Measurements from ENCODE around the gene LLGL2. TPM values are rescaled to one million over a fixed set of nuclear protein-coding genes. Genes with fewer than 3 reads are reported as not detected.

LLGL2 gene
- total and polyA plus RNA-seq, 5 donors from 2014 or later = 13.6 to 44.1 (median 17.5) TPM

DNA sequence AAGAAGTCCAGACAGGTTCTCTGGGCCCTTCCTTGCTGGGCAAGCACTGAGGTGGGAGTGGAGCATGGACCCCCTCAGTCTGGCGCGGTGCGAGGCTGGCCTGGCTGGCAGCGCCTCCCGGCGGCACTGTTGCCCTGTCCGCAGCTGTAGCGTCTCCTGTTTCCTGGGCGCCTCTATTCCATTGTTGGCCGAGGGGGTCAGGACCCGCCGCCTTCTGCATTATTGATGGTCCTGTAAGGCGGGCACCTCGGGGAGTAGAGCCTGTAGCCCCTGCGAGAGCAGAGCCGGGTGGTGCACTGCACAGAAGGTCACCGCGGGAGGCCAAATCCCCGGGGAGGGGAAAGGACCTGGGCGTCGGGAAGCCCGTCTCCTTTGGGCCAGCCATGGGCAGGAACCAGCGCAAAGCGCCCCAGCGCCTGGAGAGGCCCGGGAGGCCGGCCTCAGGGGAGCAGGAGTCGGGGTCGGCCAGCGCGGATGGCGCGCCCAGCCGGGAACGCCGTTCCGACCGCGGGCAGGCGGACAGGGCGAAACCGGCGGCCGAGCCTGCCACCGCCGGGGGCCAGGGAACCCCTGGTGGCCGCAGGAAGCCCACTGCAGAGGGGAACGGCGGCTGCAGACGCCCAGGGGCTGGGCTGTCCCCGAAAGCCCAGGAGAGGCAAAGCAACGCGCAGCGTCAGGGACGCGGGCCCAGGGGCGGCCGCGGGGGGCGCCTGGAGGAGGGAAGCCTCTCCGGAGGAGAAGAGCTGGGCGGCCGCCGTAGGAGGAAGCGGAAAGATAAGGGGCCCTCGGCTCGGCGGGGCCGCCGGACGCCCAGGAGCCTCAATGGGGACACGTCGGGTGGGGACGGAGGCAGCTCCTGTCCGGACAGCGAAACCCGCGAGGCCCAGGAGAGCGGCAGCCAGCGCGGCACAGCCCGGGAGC, 62.4 kb downstream of the LLGL2 start, which contains the start of gene MYO15B:
MYO15B (plus strand) TSS at position 126 of the 921 bp plus-strand sequence; CDS start at position 384, 258 bp downstream.
- Mint-ChIP-seq H3K36me3 (no peaks in the 10 kb centered on the region), H3K4me3 (peak within 1 kb of the TSS; percentile 74 to 84 (median 78))
- no peaks in the 10 kb centered on the region for H3K36me3 ChIP-seq (ENCODE audit: control insufficient read depth, insufficient read depth, low read length)

GRCh38 chr17:75588596-75589011, 63.1 kb downstream of the LLGL2 start:
- Histone ChIP-seq H3K27me3 (ENCODE audit: control insufficient read depth, insufficient read depth, low read length) (peaks cover 6% of the 10 kb centered on the region), H3K36me3 (ENCODE audit: control insufficient read depth, insufficient read depth, low read length) (no peaks in the 10 kb centered on the region), H3K4me1 (ENCODE audit: control insufficient read depth, insufficient read depth, low read length, poor library complexity, severe bottlenecking) (peaks cover 22% of the 10 kb centered on the region), H3K27ac (ENCODE audit: insufficient read depth, low read length, poor library complexity, severe bottlenecking) (peak overlapping the region; percentile 65), H3K9me3 (ENCODE audit: control insufficient read depth in 2 of 2, low read length in 2 of 2) (no peaks in the 10 kb centered on the region), H3K4me3 (ENCODE audit: low read depth, low read length) (no peak overlapping the region)
- H3K36me3 Mint-ChIP-seq = no peaks in the 10 kb centered on the region
- H3K4me1 Mint-ChIP-seq = peaks cover 0 to 24% (median 9%) of the 10 kb centered on the region in 4 donors
- no peaks in the 10 kb centered on the region for H3K9me3 Mint-ChIP-seq
- H3K27ac Mint-ChIP-seq = no peak overlapping the region
- peaks cover 43% of the 10 kb centered on the region for H3K27me3 Mint-ChIP-seq
- DNase-seq (peak in 1 of 3 donors; percentile 14), ATAC-seq (ENCODE audit: low read depth in 2 of 2) (peak; percentile 7 to 8)
- peak overlapping the region in 3 of 4 donors; percentile 35 to 75 (median 69) for H3K4me3 Mint-ChIP-seq

More for the DNA sequence above, 62.4 kb downstream of the LLGL2 start, which contains the start of gene MYO15B:
- Mint-ChIP-seq H3K4me1 (peaks cover 0 to 24% (median 9%) of the 10 kb centered on the region in 4 donors), H3K9me3 (no peaks in the 10 kb centered on the region), H3K27ac (peak within 1 kb of the TSS in 2 of 3 donors; percentile 31 to 56), H3K27me3 (peaks cover 45% of the 10 kb centered on the region)
- H3K4me1 ChIP-seq (ENCODE audit: control insufficient read depth, insufficient read depth, low read length, poor library complexity, severe bottlenecking) = peaks cover 22% of the 10 kb centered on the region
- H3K4me3 ChIP-seq (ENCODE audit: low read depth, low read length) = no peak within 1 kb of the TSS
- peaks cover 6% of the 10 kb centered on the region for H3K27me3 ChIP-seq (ENCODE audit: control insufficient read depth, insufficient read depth, low read length)
- peak within 1 kb of the TSS; percentile 65 for H3K27ac ChIP-seq (ENCODE audit: insufficient read depth, low read length, poor library complexity, severe bottlenecking)
- peak; percentile 50 to 64 (median 57) for DNase-seq
- no peaks in the 10 kb centered on the region for H3K9me3 ChIP-seq (ENCODE audit: control insufficient read depth in 2 of 2, low read length in 2 of 2)
- peak; percentile 36 to 42 for ATAC-seq (ENCODE audit: low read depth in 2 of 2)

GRCh38 chr17:75589012-75589918, 63.8 kb downstream of the LLGL2 start:
- ATAC-seq (ENCODE audit: low read depth in 2 of 2) (peak; percentile 86 to 91), DNase-seq (peak; percentile 90 to 92 (median 92))
- Mint-ChIP-seq H3K9me3 (no peaks in the 10 kb centered on the region), H3K27me3 (peaks cover 38% of the 10 kb centered on the region), H3K27ac (peak overlapping the region in 1 of 3 donors; percentile 86), H3K36me3 (no peaks in the 10 kb centered on the region), H3K4me1 (peaks cover 0 to 24% (median 9%) of the 10 kb centered on the region in 4 donors), H3K4me3 (peak overlapping the region; percentile 83 to 93 (median 84))
- H3K4me1 ChIP-seq (ENCODE audit: control insufficient read depth, insufficient read depth, low read length, poor library complexity, severe bottlenecking) = peaks cover 22% of the 10 kb centered on the region
- H3K27ac ChIP-seq (ENCODE audit: insufficient read depth, low read length, poor library complexity, severe bottlenecking) = peak overlapping the region; percentile 65
- H3K9me3 ChIP-seq (ENCODE audit: control insufficient read depth in 2 of 2, low read length in 2 of 2) = no peaks in the 10 kb centered on the region
- no peaks in the 10 kb centered on the region for H3K36me3 ChIP-seq (ENCODE audit: control insufficient read depth, insufficient read depth, low read length)
- peaks cover 6% of the 10 kb centered on the region for H3K27me3 ChIP-seq (ENCODE audit: control insufficient read depth, insufficient read depth, low read length)
- H3K4me3 ChIP-seq (ENCODE audit: low read depth, low read length) = no peak overlapping the region

DNA sequence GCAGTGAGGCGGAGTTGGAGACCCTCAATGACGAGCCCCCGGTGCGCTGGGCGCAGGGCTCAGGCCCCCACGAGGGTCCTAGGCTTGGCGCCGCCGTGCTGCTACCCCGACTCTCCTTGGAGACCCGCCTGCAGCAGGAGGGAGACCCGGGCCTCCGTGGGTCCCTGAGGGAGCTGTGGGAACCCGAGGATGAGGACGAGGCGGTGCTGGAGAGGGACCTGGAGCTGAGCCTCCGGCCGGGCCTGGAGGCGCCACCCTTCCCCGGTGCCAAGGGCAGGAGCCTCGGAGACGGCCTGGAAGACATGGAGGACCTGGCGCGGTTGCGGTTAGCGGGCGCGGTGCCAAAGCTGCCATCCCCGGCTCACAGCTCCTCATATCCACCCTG, 64.4 kb downstream of the LLGL2 start:
- Histone ChIP-seq H3K36me3 (ENCODE audit: control insufficient read depth, insufficient read depth, low read length) (no peaks in the 10 kb centered on the region), H3K9me3 (ENCODE audit: control insufficient read depth in 2 of 2, low read length in 2 of 2) (no peaks in the 10 kb centered on the region), H3K27ac (ENCODE audit: insufficient read depth, low read length, poor library complexity, severe bottlenecking) (peak overlapping the region; percentile 65), H3K27me3 (ENCODE audit: control insufficient read depth, insufficient read depth, low read length) (peaks cover 6% of the 10 kb centered on the region), H3K4me1 (ENCODE audit: control insufficient read depth, insufficient read depth, low read length, poor library complexity, severe bottlenecking) (peaks cover 22% of the 10 kb centered on the region), H3K4me3 (ENCODE audit: low read depth, low read length) (no peak overlapping the region)
- H3K27ac Mint-ChIP-seq = no peak overlapping the region
- no peaks in the 10 kb centered on the region for H3K36me3 Mint-ChIP-seq
- peaks cover 0 to 24% (median 9%) of the 10 kb centered on the region in 4 donors for H3K4me1 Mint-ChIP-seq
- H3K9me3 Mint-ChIP-seq = no peaks in the 10 kb centered on the region
- H3K27me3 Mint-ChIP-seq = peaks cover 31% of the 10 kb centered on the region
- peak overlapping the region; percentile 26 to 75 (median 41) for H3K4me3 Mint-ChIP-seq
- ATAC-seq (ENCODE audit: low read depth in 2 of 2) = no peak
- DNase-seq = no peak

DNA sequence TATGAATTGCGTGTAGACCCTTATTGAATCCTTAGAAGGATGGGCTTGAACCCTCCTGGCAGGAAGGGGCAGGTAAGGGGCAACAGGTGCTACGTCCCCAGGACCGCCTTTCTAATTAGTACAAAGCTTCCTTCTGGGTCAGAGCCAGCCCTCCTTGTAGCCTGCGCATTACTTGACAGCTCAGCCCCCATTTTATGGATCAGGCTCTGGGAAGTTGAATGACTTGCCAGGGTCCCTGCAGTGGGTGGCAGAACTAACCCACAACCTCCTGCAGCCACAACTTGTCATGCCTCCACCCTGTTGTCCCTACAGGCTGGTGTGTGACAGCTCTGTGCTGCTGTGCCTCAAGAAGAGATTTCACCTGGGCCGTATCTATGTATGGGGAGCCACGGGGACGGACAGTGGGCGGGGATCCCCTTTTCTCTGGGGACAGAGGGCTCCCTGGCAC, 64.8 kb downstream of the LLGL2 start:
- H3K4me1 Mint-ChIP-seq = peaks cover 0 to 24% (median 9%) of the 10 kb centered on the region in 4 donors
- no peaks in the 10 kb centered on the region for H3K36me3 ChIP-seq (ENCODE audit: control insufficient read depth, insufficient read depth, low read length)
- no peak for ATAC-seq (ENCODE audit: low read depth in 2 of 2)
- no peaks in the 10 kb centered on the region for H3K9me3 ChIP-seq (ENCODE audit: control insufficient read depth in 2 of 2, low read length in 2 of 2)
- DNase-seq = peak in 1 of 3 donors; percentile 18
- no peak overlapping the region for H3K4me3 ChIP-seq (ENCODE audit: low read depth, low read length)
- H3K36me3 Mint-ChIP-seq = no peaks in the 10 kb centered on the region
- peak overlapping the region in 1 of 3 donors; percentile 42 for H3K27ac Mint-ChIP-seq
- peaks cover 22% of the 10 kb centered on the region for H3K4me1 ChIP-seq (ENCODE audit: control insufficient read depth, insufficient read depth, low read length, poor library complexity, severe bottlenecking)
- H3K27me3 ChIP-seq (ENCODE audit: control insufficient read depth, insufficient read depth, low read length) = peaks cover 6% of the 10 kb centered on the region
- no peaks in the 10 kb centered on the region for H3K9me3 Mint-ChIP-seq
- peaks cover 27% of the 10 kb centered on the region for H3K27me3 Mint-ChIP-seq
- peak overlapping the region; percentile 26 to 75 (median 41) for H3K4me3 Mint-ChIP-seq
- H3K27ac ChIP-seq (ENCODE audit: insufficient read depth, low read length, poor library complexity, severe bottlenecking) = no peak overlapping the region

GRCh38 chr17:75590849-75591721, 65.6 kb downstream of the LLGL2 start:
- no peak overlapping the region for H3K4me3 ChIP-seq (ENCODE audit: low read depth, low read length)
- peaks cover 20% of the 10 kb centered on the region for H3K27me3 Mint-ChIP-seq
- H3K27me3 ChIP-seq (ENCODE audit: control insufficient read depth, insufficient read depth, low read length) = peaks cover 6% of the 10 kb centered on the region
- no peak for ATAC-seq (ENCODE audit: low read depth in 2 of 2)
- no peak for DNase-seq
- H3K4me1 ChIP-seq (ENCODE audit: control insufficient read depth, insufficient read depth, low read length, poor library complexity, severe bottlenecking) = peaks cover 22% of the 10 kb centered on the region
- no peak overlapping the region for H3K27ac ChIP-seq (ENCODE audit: insufficient read depth, low read length, poor library complexity, severe bottlenecking)
- no peaks in the 10 kb centered on the region for H3K9me3 ChIP-seq (ENCODE audit: control insufficient read depth in 2 of 2, low read length in 2 of 2)
- H3K9me3 Mint-ChIP-seq = no peaks in the 10 kb centered on the region
- no peaks in the 10 kb centered on the region for H3K36me3 Mint-ChIP-seq
- H3K4me3 Mint-ChIP-seq = peak overlapping the region; percentile 26 to 82 (median 72)
- no peaks in the 10 kb centered on the region for H3K36me3 ChIP-seq (ENCODE audit: control insufficient read depth, insufficient read depth, low read length)
- peak overlapping the region in 1 of 3 donors; percentile 59 for H3K27ac Mint-ChIP-seq
- H3K4me1 Mint-ChIP-seq = peaks cover 0 to 19% (median 8%) of the 10 kb centered on the region in 4 donors

Measured in CD4-positive, CD25-positive, alpha-beta regulatory T cell (primary cell).